ENCODE measurements around the gene MSI2.

MSI2 gene

DNA sequence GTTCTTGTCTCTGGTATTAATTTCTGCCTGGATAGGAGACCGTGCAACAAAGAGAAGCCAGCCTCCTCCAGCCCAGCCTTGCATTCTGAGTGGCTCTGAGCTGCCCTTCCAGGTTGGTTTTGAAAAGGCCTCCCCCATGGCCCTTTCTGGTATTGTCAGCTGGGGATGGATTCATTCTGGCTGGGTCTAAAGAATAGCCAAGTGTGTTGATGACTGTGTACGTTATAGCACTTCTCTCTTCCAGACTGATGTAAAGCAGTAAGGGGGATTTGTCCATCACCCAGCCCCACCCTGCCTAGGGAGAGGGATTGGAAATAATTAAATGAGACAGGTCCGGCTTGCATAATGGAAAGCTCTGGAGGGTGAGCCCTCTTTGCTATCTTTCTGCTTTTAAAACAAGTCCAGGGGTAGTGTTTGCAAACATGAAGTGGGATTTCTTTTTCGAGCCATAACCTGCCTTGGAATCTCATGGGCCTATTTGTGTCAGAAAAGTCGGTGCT, 146.4 kb downstream of the MSI2 start:
- no peaks in the 10 kb centered on the region for H3F3A ChIP-seq (ENCODE audit: insufficient read depth)
- no peak overlapping the region for H2AFZ ChIP-seq (ENCODE audit: low read depth, low read length, severe bottlenecking)
- no peak overlapping the region for H3K4me2 ChIP-seq (ENCODE audit: low read depth, low read length, poor library complexity, severe bottlenecking)
- H3K4me3 ChIP-seq (ENCODE audit: insufficient read depth, low read length, poor library complexity, severe bottlenecking) = no peak overlapping the region
- no peaks in the 10 kb centered on the region for H3K27me3 ChIP-seq (ENCODE audit: low read length)
- H3K27ac ChIP-seq (ENCODE audit: low read depth, low read length) = no peak overlapping the region
- H3K9me2 ChIP-seq (replicated peaks; ENCODE audit: insufficient read depth, low read length) = no peaks in the 10 kb centered on the region
- H4K20me1 ChIP-seq (ENCODE audit: low read depth, low read length) = no peaks in the 10 kb centered on the region
- H3K36me3 ChIP-seq (ENCODE audit: low read length) = no peaks in the 10 kb centered on the region
- H3K79me2 ChIP-seq (ENCODE audit: insufficient read depth, low read length) = peaks cover 31% of the 10 kb centered on the region
- no peak overlapping the region for H3K9ac ChIP-seq (ENCODE audit: low read length)
- TF ChIP-seq EZH2phosphoT487 (conservative IDR thresholded peaks at IDR 0.05; ENCODE audit: low read length) = no peak
- TF ChIP-seq, protein P1, sequence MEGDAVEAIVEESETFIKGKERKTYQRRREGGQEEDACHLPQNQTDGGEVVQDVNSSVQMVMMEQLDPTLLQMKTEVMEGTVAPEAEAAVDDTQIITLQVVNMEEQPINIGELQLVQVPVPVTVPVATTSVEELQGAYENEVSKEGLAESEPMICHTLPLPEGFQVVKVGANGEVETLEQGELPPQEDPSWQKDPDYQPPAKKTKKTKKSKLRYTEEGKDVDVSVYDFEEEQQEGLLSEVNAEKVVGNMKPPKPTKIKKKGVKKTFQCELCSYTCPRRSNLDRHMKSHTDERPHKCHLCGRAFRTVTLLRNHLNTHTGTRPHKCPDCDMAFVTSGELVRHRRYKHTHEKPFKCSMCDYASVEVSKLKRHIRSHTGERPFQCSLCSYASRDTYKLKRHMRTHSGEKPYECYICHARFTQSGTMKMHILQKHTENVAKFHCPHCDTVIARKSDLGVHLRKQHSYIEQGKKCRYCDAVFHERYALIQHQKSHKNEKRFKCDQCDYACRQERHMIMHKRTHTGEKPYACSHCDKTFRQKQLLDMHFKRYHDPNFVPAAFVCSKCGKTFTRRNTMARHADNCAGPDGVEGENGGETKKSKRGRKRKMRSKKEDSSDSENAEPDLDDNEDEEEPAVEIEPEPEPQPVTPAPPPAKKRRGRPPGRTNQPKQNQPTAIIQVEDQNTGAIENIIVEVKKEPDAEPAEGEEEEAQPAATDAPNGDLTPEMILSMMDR (IDR thresholded peaks at IDR 0.05; ENCODE audit: insufficient read depth, low read length, poor library complexity, severe bottlenecking) = no peak
- H3K9me3 ChIP-seq (ENCODE audit: insufficient read depth, low read length) = no peaks in the 10 kb centered on the region

DNA sequence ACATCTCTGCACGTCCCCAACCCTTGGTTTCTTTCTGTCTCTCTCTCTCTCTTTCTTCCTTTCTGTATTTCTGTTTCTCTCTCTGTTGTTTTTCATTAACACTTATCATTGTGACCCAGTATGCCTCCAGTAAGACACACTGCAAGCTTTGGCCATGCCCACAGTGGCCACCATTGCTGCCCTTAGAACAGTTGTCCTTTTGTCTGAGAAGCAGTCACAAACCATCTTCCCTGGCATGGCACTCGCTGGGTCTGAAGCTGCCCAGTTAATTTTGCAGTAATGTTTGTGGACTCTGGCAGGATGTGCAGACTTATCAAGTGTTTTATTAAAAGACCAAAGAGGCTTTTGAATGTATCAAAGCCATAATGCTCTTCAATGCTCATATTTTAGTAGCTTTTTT, 146.9 kb downstream of the MSI2 start:
- H3K9ac ChIP-seq (ENCODE audit: low read length) = no peak overlapping the region
- H3K27me3 ChIP-seq (ENCODE audit: low read length) = no peaks in the 10 kb centered on the region
- H2AFZ ChIP-seq (ENCODE audit: low read depth, low read length, severe bottlenecking) = no peak overlapping the region
- no peak overlapping the region for H3K27ac ChIP-seq (ENCODE audit: low read depth, low read length)
- H3F3A ChIP-seq (ENCODE audit: insufficient read depth) = no peaks in the 10 kb centered on the region
- TF ChIP-seq, protein P1 (IDR thresholded peaks at IDR 0.05; ENCODE audit: insufficient read depth, low read length, poor library complexity, severe bottlenecking) = no peak
- TF ChIP-seq EZH2phosphoT487 (conservative IDR thresholded peaks at IDR 0.05; ENCODE audit: low read length) = no peak
- H3K36me3 ChIP-seq (ENCODE audit: low read length) = no peaks in the 10 kb centered on the region
- peaks cover 31% of the 10 kb centered on the region for H3K79me2 ChIP-seq (ENCODE audit: insufficient read depth, low read length)
- no peak overlapping the region for H3K4me3 ChIP-seq (ENCODE audit: insufficient read depth, low read length, poor library complexity, severe bottlenecking)
- no peaks in the 10 kb centered on the region for H3K9me2 ChIP-seq (replicated peaks; ENCODE audit: insufficient read depth, low read length)
- no peaks in the 10 kb centered on the region for H4K20me1 ChIP-seq (ENCODE audit: low read depth, low read length)
- no peak overlapping the region for H3K4me2 ChIP-seq (ENCODE audit: low read depth, low read length, poor library complexity, severe bottlenecking)
- H3K9me3 ChIP-seq (ENCODE audit: insufficient read depth, low read length) = no peaks in the 10 kb centered on the region

DNA sequence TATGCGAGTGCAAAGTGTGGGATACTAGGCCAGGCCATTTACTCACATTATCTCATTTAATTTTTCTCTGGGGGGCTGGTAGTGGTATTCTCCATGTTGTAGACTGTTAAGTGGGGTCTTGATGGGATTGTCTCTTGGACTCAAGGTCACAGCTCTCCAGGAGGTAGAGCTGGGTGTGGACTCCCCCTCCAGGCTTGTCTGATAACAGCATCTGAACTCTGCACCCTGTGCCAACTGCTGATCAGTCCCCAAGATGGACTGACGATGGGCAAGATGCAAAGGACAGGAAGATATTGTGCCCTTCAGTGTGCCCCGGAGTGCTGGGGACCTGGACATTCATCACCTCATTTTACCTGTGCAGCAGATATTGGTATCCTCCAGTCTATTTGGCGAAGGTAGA, 147.8 kb downstream of the MSI2 start:
- Histone ChIP-seq H3K9ac (ENCODE audit: low read length) (no peak overlapping the region), H3K27ac (ENCODE audit: low read depth, low read length) (no peak overlapping the region)

More for the DNA sequence above, 147.8 kb downstream of the MSI2 start:
- Histone ChIP-seq H3K9me2 (replicated peaks; ENCODE audit: insufficient read depth, low read length) (no peaks in the 10 kb centered on the region), H2AFZ (ENCODE audit: low read depth, low read length, severe bottlenecking) (no peak overlapping the region), H3K4me3 (ENCODE audit: insufficient read depth, low read length, poor library complexity, severe bottlenecking) (no peak overlapping the region), H3K79me2 (ENCODE audit: insufficient read depth, low read length) (peaks cover 33% of the 10 kb centered on the region), H4K20me1 (ENCODE audit: low read depth, low read length) (no peaks in the 10 kb centered on the region), H3K27me3 (ENCODE audit: low read length) (no peaks in the 10 kb centered on the region), H3K36me3 (ENCODE audit: low read length) (no peaks in the 10 kb centered on the region), H3F3A (ENCODE audit: insufficient read depth) (no peaks in the 10 kb centered on the region), H3K9me3 (ENCODE audit: insufficient read depth, low read length) (no peaks in the 10 kb centered on the region), H3K4me2 (ENCODE audit: low read depth, low read length, poor library complexity, severe bottlenecking) (no peak overlapping the region)
- TF ChIP-seq EZH2phosphoT487 (conservative IDR thresholded peaks at IDR 0.05; ENCODE audit: low read length) = no peak
- TF ChIP-seq, protein P1 (IDR thresholded peaks at IDR 0.05; ENCODE audit: insufficient read depth, low read length, poor library complexity, severe bottlenecking) = peak; percentile 13

Measured in SU-DHL-6 (cell line).